Peyer's patch (tissue), 4 donors: ENCODE results near the gene GALNT2.

Experiments
- CTCF ChIP-seq, 6 experiments: fragments of 450-650 bp in 4 of 6; fragments of 200-600 bp in 2 of 6; sonication (generic) in 1 of 6; IDR thresholded peaks; one replicate each; pipeline ENCODE4 v1.5.1; 2017 to 2019; ENCODE audit warnings: antibody characterized with exemption in 6 of 6, mild to moderate bottlenecking in 3 of 6, moderate library complexity in 1 of 6
- POLR2A ChIP-seq, 2 donors: fragments of 450-650 bp; IDR thresholded peaks; one replicate each; pipeline ENCODE4 v1.5.1; 2017; ENCODE audit warnings: antibody characterized with exemption in 2 of 2, mild to moderate bottlenecking in 2 of 2, moderate library complexity in 2 of 2

GRCh38 chr1:230199554-230199953, 132.5 kb downstream of the GALNT2 start:
- TF ChIP-seq CTCF (IDR thresholded peaks at IDR 0.05) (no peak), POLR2A (IDR thresholded peaks at IDR 0.05) (no peak)
